ENCODE data around the gene TEKT1. TPM values are rescaled to one million over a fixed set of nuclear protein-coding genes. Genes with fewer than 3 reads are reported as not detected.

The TEKT1 gene
- total and polyA plus RNA-seq, 7 donors, result not detected

GRCh38 chr17:6815775-6816174 is 15.8 kb downstream of the TEKT1 start:
- Histone ChIP-seq H3K36me3 (ENCODE audit: insufficient read depth in 1 of 2, low read depth in 1 of 2) (no peaks in the 10 kb centered on the region), H3K9me3 (no peaks in the 10 kb centered on the region), H3K27me3 (ENCODE audit: insufficient read depth in 3 of 3, low read length in 2 of 3) (peaks cover 0 to 7% (median 2%) of the 10 kb centered on the region in 3 donors), H3K27ac (no peak overlapping the region), H3K4me3 (no peak overlapping the region), H3K4me1 (no peaks in the 10 kb centered on the region)
- intact Hi-C loops (cut with DNase I), result no loop called here
- DNase-seq (peak in 1 of 2 donors; percentile 14), ATAC-seq (no peak)
- no peak for TF ChIP-seq CTCF (IDR thresholded peaks at IDR 0.05)
- WGBS, 3 donors, result 77 to 81% (median 80%) methylated on average over 10 of the region's 10 CpGs

DNA sequence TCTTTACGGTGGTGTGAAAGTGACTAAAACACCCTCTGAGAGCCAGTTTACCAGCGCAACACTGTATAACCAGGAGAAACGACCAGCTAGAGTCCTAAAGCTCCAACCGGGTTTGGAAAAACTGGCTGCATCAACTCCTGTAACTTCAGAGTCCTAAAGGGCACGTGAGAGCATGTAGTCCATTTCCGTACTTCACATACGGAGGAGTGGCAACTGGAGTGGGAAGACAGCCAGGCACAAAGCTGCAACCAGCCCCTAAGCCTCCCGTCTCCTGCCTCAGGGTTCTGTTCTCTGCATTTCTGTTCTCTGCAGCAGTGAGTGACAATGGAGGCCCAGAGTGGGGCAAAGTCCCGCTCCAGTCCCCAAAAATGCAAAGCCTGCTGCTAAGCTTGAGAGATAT is 19.2 kb downstream of the TEKT1 start:
- intact Hi-C loops (cut with DNase I), result no loop called here
- 51 to 59% (median 53%) methylated on average over 9 of the region's 9 CpGs for WGBS, 3 donors
- no peak for TF ChIP-seq CTCF (IDR thresholded peaks at IDR 0.05)
- Histone ChIP-seq H3K27ac (no peak overlapping the region), H3K4me3 (no peak overlapping the region), H3K4me1 (no peaks in the 10 kb centered on the region), H3K9me3 (no peaks in the 10 kb centered on the region), H3K27me3 (ENCODE audit: insufficient read depth in 3 of 3, low read length in 2 of 3) (peaks cover 0 to 17% (median 2%) of the 10 kb centered on the region in 3 donors), H3K36me3 (ENCODE audit: insufficient read depth in 1 of 2, low read depth in 1 of 2) (no peaks in the 10 kb centered on the region)
- no peak for ATAC-seq
- DNase-seq, result no peak

GRCh38 chr17:6811510-6811909 is 20.0 kb downstream of the TEKT1 start:
- Histone ChIP-seq H3K36me3 (ENCODE audit: insufficient read depth in 1 of 2, low read depth in 1 of 2) (no peaks in the 10 kb centered on the region), H3K4me1 (no peaks in the 10 kb centered on the region), H3K27me3 (ENCODE audit: insufficient read depth in 3 of 3, low read length in 2 of 3) (peaks cover 0 to 17% (median 2%) of the 10 kb centered on the region in 3 donors), H3K4me3 (no peak overlapping the region), H3K9me3 (no peaks in the 10 kb centered on the region), H3K27ac (no peak overlapping the region)
- DNase-seq (no peak), ATAC-seq (no peak)
- WGBS, 3 donors, result 80 to 85% (median 82%) methylated on average over 9 of the region's 9 CpGs
- intact Hi-C loops (cut with DNase I), result no loop called here
- TF ChIP-seq CTCF (IDR thresholded peaks at IDR 0.05), result no peak

- Histone ChIP-seq H3K4me3 (no peak overlapping the region), H3K9me3 (no peaks in the 10 kb centered on the region), H3K36me3 (ENCODE audit: insufficient read depth in 1 of 2, low read depth in 1 of 2) (no peaks in the 10 kb centered on the region), H3K27me3 (ENCODE audit: insufficient read depth in 3 of 3, low read length in 2 of 3) (peaks cover 0 to 10% (median 0%) of the 10 kb centered on the region in 3 donors), H3K27ac (no peak overlapping the region), H3K4me1 (no peaks in the 10 kb centered on the region)
- WGBS, 3 donors, result 78 to 88% (median 83%) methylated on average over 13 of the region's 13 CpGs
- no peak for TF ChIP-seq CTCF (IDR thresholded peaks at IDR 0.05)
- ATAC-seq (no peak), DNase-seq (no peak)
- intact Hi-C loops (cut with DNase I), result no loop called here
Measured at GRCh38 chr17:6800422-6801027, 31.0 kb downstream of the TEKT1 start.

DNA sequence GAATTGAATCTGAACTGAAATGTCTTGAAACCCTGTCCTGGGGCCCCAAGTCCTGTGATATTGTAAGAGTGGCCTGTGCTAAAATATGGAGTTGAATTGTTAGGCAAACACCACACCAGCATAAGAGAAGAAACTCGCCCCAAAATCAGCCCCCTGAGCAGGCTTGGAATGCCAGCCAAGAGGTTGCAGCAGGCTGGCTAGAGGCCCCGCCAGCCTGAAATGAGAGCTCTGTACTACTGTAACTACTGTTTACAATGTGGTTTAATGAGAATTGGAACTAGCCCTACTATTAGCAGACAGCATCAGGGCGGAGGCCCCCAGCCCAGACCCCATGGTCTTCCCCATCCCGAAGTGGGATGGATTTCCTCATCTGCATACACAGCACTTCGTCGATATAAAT is 31.8 kb downstream of the TEKT1 start:
- no peak for ATAC-seq
- peaks cover 0 to 10% (median 0%) of the 10 kb centered on the region in 3 donors for H3K27me3 ChIP-seq (ENCODE audit: insufficient read depth in 3 of 3, low read length in 2 of 3)
- no peak overlapping the region for H3K27ac ChIP-seq
- DNase-seq, result no peak
- H3K4me1 ChIP-seq, result no peaks in the 10 kb centered on the region
- 72 to 79% (median 74%) methylated on average over 6 of the region's 6 CpGs for WGBS, 3 donors
- intact Hi-C loops (cut with DNase I), result no loop called here
- no peaks in the 10 kb centered on the region for H3K36me3 ChIP-seq (ENCODE audit: insufficient read depth in 1 of 2, low read depth in 1 of 2)
- TF ChIP-seq CTCF (IDR thresholded peaks at IDR 0.05), result no peak
- no peaks in the 10 kb centered on the region for H3K9me3 ChIP-seq
- no peak overlapping the region for H3K4me3 ChIP-seq

Measured in psoas muscle (tissue), 8 donors.